GM18499 (cell line): ENCODE results near the gene THOP1.
"Not testable (repeated sequence)": the region's sequence is repeated elsewhere in the genome, so short reads cannot be mapped to it uniquely, and the experiment has no call there.

ENCODE experiments used
- ATAC-seq: cut with Tn5 transposase; IDR thresholded peaks from one replicate; pipeline ENCODE4 v1.9.1; 2021; ENCODE audit warnings: moderate number of reproducible peaks; ENCODE audit not compliant: insufficient read depth, unreplicated experiment

The THOP1 gene

GRCh38 chr19:2813235-2814160, 28.2 kb downstream of the THOP1 start:
- no peak for ATAC-seq

- ATAC-seq: no peak
These were observed 29.1 kb downstream of the THOP1 start for GRCh38 chr19:2814426-2814825.

GRCh38 chr19:2815191-2815614, 29.9 kb downstream of the THOP1 start:
- ATAC-seq: no peak

- no peak for ATAC-seq
These were observed 30.6 kb downstream of the THOP1 start for GRCh38 chr19:2815923-2816322.

- no peak for ATAC-seq
These were observed 31.3 kb downstream of the THOP1 start for GRCh38 chr19:2816641-2817040.

GRCh38 chr19:2817237-2817829, 32.0 kb downstream of the THOP1 start:
- not testable (repeated sequence) for ATAC-seq

- ATAC-seq: no peak
These were observed 34.3 kb downstream of the THOP1 start, which contains the start of gene ZNF554 for GRCh38 chr19:2819540-2820111. Gene ZNF554, plus strand, starts transcription at chr19:2819868. Its CDS starts 204 bp downstream, at chr19:2820072.

GRCh38 chr19:2820112-2820702, 34.9 kb downstream of the THOP1 start:
- no peak for ATAC-seq

GRCh38 chr19:2822846-2823245, 37.5 kb downstream of the THOP1 start:
- ATAC-seq: no peak

GRCh38 chr19:2823646-2824045, 38.3 kb downstream of the THOP1 start:
- no peak for ATAC-seq

GRCh38 chr19:2824129-2824528, 38.8 kb downstream of the THOP1 start:
- no peak for ATAC-seq

GRCh38 chr19:2827022-2827421, 41.7 kb downstream of the THOP1 start:
- no peak for ATAC-seq

- ATAC-seq: no peak
These were observed 42.7 kb downstream of the THOP1 start for GRCh38 chr19:2827840-2828489.

- ATAC-seq: no peak
These were observed 49.1 kb downstream of the THOP1 start for GRCh38 chr19:2834294-2834871.

GRCh38 chr19:2837430-2837829, 52.1 kb downstream of the THOP1 start:
- no peak for ATAC-seq

GRCh38 chr19:2840794-2841791, 55.8 kb downstream of the THOP1 start, which contains the start of gene ZNF555:
Gene ZNF555, plus strand, starts transcription at chr19:2841475. Its CDS starts 98 bp downstream, at chr19:2841573.
- ATAC-seq: peak; percentile 73

GRCh38 chr19:2841855-2842574, 56.7 kb downstream of the THOP1 start:
- no peak for ATAC-seq

GRCh38 chr19:2845107-2845506, 59.8 kb downstream of the THOP1 start:
- ATAC-seq: no peak
